Breast epithelium (tissue), 4 donors: ENCODE data around the gene SYT15. TPM values are rescaled to one million over a fixed set of nuclear protein-coding genes. Genes with fewer than 3 reads are reported as not detected.
A peak's percentile ranks its signal among the peaks of the same experiment; 100 is the strongest.
"Not testable (repeated sequence)": the region's sequence is repeated elsewhere in the genome, so short reads cannot be mapped to it uniquely, and the experiment has no call there.

Experiments
- DNase-seq, 2 donors: peaks; one replicate each; pipeline ENCODE4 v3.0.0-alpha.2; 2019; ENCODE audit warnings: low spot score in 2 of 2
- H3K27ac ChIP-seq, 2 donors: fragments of 200-600 bp; sonication (generic) in 1 of 2; one replicate each; pipeline ENCODE4 v1.5.1; 2016 to 2019; ENCODE audit warnings: mild to moderate bottlenecking in 1 of 2
- H3K27me3 ChIP-seq, 2 donors: fragments of 200-600 bp; sonication (generic) in 1 of 2; one replicate each; pipeline versions ENCODE4 v1.5.1 to v1.6.0; 2017 to 2019; ENCODE audit warnings: control low read depth in 1 of 2, mild to moderate bottlenecking in 1 of 2
- H3K36me3 ChIP-seq: fragments of 200-600 bp; one replicate; pipeline ENCODE4 v1.5.1; 2019
- H3K4me1 ChIP-seq, 2 donors: fragments of 200-600 bp; sonication (generic); one replicate each; pipeline ENCODE4 v1.5.1; 2016 to 2019; ENCODE audit warnings: control low read depth in 1 of 2
- H3K4me3 ChIP-seq, 3 donors: fragments of 200-600 bp; sonication (generic); 1 replicate in 2 of 3; 2 replicates in 1 of 3; pipeline ENCODE4 v1.5.1; 2016 to 2019; ENCODE audit warnings: mild to moderate bottlenecking in 3 of 3, moderate library complexity in 2 of 3
- H3K9me3 ChIP-seq, 2 donors: fragments of 200-600 bp; sonication (generic) in 1 of 2; one replicate each; pipeline ENCODE4 v1.5.1; 2016 to 2019; ENCODE audit warnings: control low read depth in 1 of 2
- intact Hi-C: fragments of 100-400 bp; cut with DNase I; formaldehyde crosslinking; loops from one replicate; pipeline ENCODE4 v1.15.1; 2023; ENCODE audit warnings: low total_unique reads
- total RNA-seq, 3 donors: library from RNA; depleted of rRNA; stranded (reverse); fragments of >200 nt; gene quantifications; one replicate each; pipeline ENCODE4 v1.1.0, GENCODE V29; 2016

The SYT15 gene
- total RNA-seq, 3 donors from 2014 or later: 1.6 to 5.9 (median 3.8) TPM

- DNase-seq, H3K9me3 ChIP-seq, H3K36me3 ChIP-seq, H3K4me1 ChIP-seq, H3K27me3 ChIP-seq, intact Hi-C loops, H3K27ac ChIP-seq, H3K4me3 ChIP-seq: not testable (repeated sequence)
These were observed 5.3 kb downstream of the SYT15 start for GRCh38 chr10:46584196-46584595.

- H3K27ac ChIP-seq, H3K36me3 ChIP-seq, H3K4me1 ChIP-seq, H3K27me3 ChIP-seq, intact Hi-C loops, H3K9me3 ChIP-seq, DNase-seq, H3K4me3 ChIP-seq: not testable (repeated sequence)
These were observed 6.3 kb downstream of the SYT15 start for GRCh38 chr10:46585246-46585645.

GRCh38 chr10:46587546-46587945 lies 8.6 kb downstream of the SYT15 start:
- intact Hi-C loops, H3K4me1 ChIP-seq, H3K4me3 ChIP-seq, H3K9me3 ChIP-seq, DNase-seq, H3K27me3 ChIP-seq, H3K27ac ChIP-seq, H3K36me3 ChIP-seq: not testable (repeated sequence)

- H3K4me1 ChIP-seq, H3K9me3 ChIP-seq, H3K27ac ChIP-seq, DNase-seq, H3K36me3 ChIP-seq, intact Hi-C loops, H3K4me3 ChIP-seq, H3K27me3 ChIP-seq: not testable (repeated sequence)
These were observed 9.3 kb downstream of the SYT15 start for GRCh38 chr10:46588221-46588620.

GRCh38 chr10:46589589-46589988 lies 10.7 kb downstream of the SYT15 start:
- H3K27ac ChIP-seq, H3K9me3 ChIP-seq, DNase-seq, H3K4me1 ChIP-seq, intact Hi-C loops, H3K4me3 ChIP-seq, H3K27me3 ChIP-seq, H3K36me3 ChIP-seq: not testable (repeated sequence)

- DNase-seq, H3K9me3 ChIP-seq, intact Hi-C loops, H3K27ac ChIP-seq, H3K27me3 ChIP-seq, H3K36me3 ChIP-seq, H3K4me3 ChIP-seq, H3K4me1 ChIP-seq: not testable (repeated sequence)
These were observed 12.1 kb downstream of the SYT15 start for GRCh38 chr10:46591053-46591452.

- DNase-seq: not testable (repeated sequence)
These were observed 14.4 kb downstream of the SYT15 start for GRCh38 chr10:46593307-46593706.

GRCh38 chr10:46594453-46595063 lies 15.6 kb downstream of the SYT15 start:
- H3K9me3 ChIP-seq, DNase-seq, intact Hi-C loops, H3K36me3 ChIP-seq, H3K4me1 ChIP-seq, H3K4me3 ChIP-seq, H3K27ac ChIP-seq, H3K27me3 ChIP-seq: not testable (repeated sequence)

More at GRCh38 chr10:46593307-46593706, 14.4 kb downstream of the SYT15 start:
- H3K4me3 ChIP-seq, H3K27me3 ChIP-seq, H3K36me3 ChIP-seq, intact Hi-C loops, H3K9me3 ChIP-seq, H3K4me1 ChIP-seq, H3K27ac ChIP-seq: not testable (repeated sequence)

- H3K4me1 ChIP-seq, intact Hi-C loops, H3K36me3 ChIP-seq, DNase-seq, H3K9me3 ChIP-seq, H3K27me3 ChIP-seq: not testable (repeated sequence)
- peak overlapping the region in 1 of 2 donors; percentile 40 for H3K27ac ChIP-seq
- H3K4me3 ChIP-seq: peak overlapping the region; percentile 1 to 13 (median 12)
These were observed 17.6 kb downstream of the SYT15 start for GRCh38 chr10:46596570-46596969.

- H3K9me3 ChIP-seq, intact Hi-C loops, H3K4me1 ChIP-seq, H3K27me3 ChIP-seq, DNase-seq, H3K36me3 ChIP-seq: not testable (repeated sequence)
- H3K27ac ChIP-seq: peak overlapping the region; percentile 45 to 52
- H3K4me3 ChIP-seq: peak overlapping the region; percentile 38 to 62 (median 43)
These were observed 18.8 kb downstream of the SYT15 start for GRCh38 chr10:46597616-46598246.

- not testable (repeated sequence) for H3K4me1 ChIP-seq, DNase-seq
These were observed 21.6 kb downstream of the SYT15 start for GRCh38 chr10:46600516-46600915.

GRCh38 chr10:46615540-46615939 lies 36.6 kb downstream of the SYT15 start:
- H3K27ac ChIP-seq, H3K9me3 ChIP-seq, intact Hi-C loops, H3K27me3 ChIP-seq, H3K4me1 ChIP-seq, DNase-seq, H3K36me3 ChIP-seq, H3K4me3 ChIP-seq: not testable (repeated sequence)

More at GRCh38 chr10:46600516-46600915, 21.6 kb downstream of the SYT15 start:
- H3K27ac ChIP-seq, H3K9me3 ChIP-seq, H3K36me3 ChIP-seq, H3K4me3 ChIP-seq, intact Hi-C loops, H3K27me3 ChIP-seq: not testable (repeated sequence)

- H3K27me3 ChIP-seq, H3K4me1 ChIP-seq, H3K9me3 ChIP-seq, intact Hi-C loops, H3K27ac ChIP-seq, H3K4me3 ChIP-seq, DNase-seq, H3K36me3 ChIP-seq: not testable (repeated sequence)
These were observed 37.3 kb downstream of the SYT15 start for GRCh38 chr10:46616227-46616626.

- H3K4me3 ChIP-seq, H3K9me3 ChIP-seq, intact Hi-C loops, H3K27ac ChIP-seq, DNase-seq, H3K4me1 ChIP-seq, H3K36me3 ChIP-seq, H3K27me3 ChIP-seq: not testable (repeated sequence)
These were observed 38.2 kb downstream of the SYT15 start for GRCh38 chr10:46617134-46617533.
